H1 (cell line): Measurements from ENCODE around the gene DENND4A. TPM values are rescaled to one million over a fixed set of nuclear protein-coding genes. Genes with fewer than 3 reads are reported as not detected.

Experiments used
- CTCF ChIA-PET: fragments of 300-600 bp; sonication (Branson Sonifier 250); formaldehyde crosslinking; loops from one replicate; lab custom pipeline; 2021; ENCODE audit not compliant: partially characterized antibody; lab: Charles Lee
- POLR2A ChIA-PET: fragments of 300-600 bp; sonication (Branson Sonifier 250); formaldehyde crosslinking; loops from one replicate; lab custom pipeline; 2021; ENCODE audit warnings: inconsistent platforms; ENCODE audit not compliant: partially characterized antibody; lab: Charles Lee
- DNase-seq, 2 experiments: peaks; one replicate each; pipeline versions ENCODE4 v3.0.0 to v3.0.0-alpha.2; 2010 to 2022; ENCODE audit warnings: low spot score in 2 of 2, low read depth in 1 of 2, mixed read lengths in 1 of 2
- FAIRE-seq: peaks from 2 replicates; lab custom pipeline; 2011; peaks lifted over from hg19 to GRCh38; lab: Jason Lieb, UNC
- H2AFZ ChIP-seq: 2 replicates; pipeline ENCODE4 v1.8.1; 2012; ENCODE audit warnings: low read length, inconsistent platforms
- H2AK5ac ChIP-seq: 2 replicates; pipeline ENCODE4 v1.6.1; 2013; ENCODE audit warnings: low read depth, low read length
- H2BK120ac ChIP-seq: replicated peaks from 2 replicates; pipeline ENCODE3; 2013; ENCODE audit warnings: low read depth, low read length, inconsistent platforms
- H2BK12ac ChIP-seq: 2 replicates; pipeline ENCODE4 v1.6.1; 2013; ENCODE audit warnings: low read depth, low read length
- H2BK15ac ChIP-seq: 2 replicates; pipeline ENCODE4 v1.6.1; 2013; ENCODE audit warnings: low read length
- H2BK20ac ChIP-seq: 2 replicates; pipeline ENCODE4 v1.6.1; 2013; ENCODE audit warnings: low read length
- H2BK5ac ChIP-seq: 2 replicates; pipeline ENCODE4 v1.6.1; 2013; ENCODE audit warnings: low read depth, low read length
- H3K14ac ChIP-seq: 2 replicates; pipeline ENCODE4 v1.6.1; 2013; ENCODE audit warnings: inconsistent platforms; ENCODE audit not compliant: insufficient read length
- H3K18ac ChIP-seq: 2 replicates; pipeline ENCODE4 v1.6.1; 2013; ENCODE audit warnings: low read length; ENCODE audit errors: extremely low read depth
- H3K23ac ChIP-seq: 2 replicates; pipeline ENCODE4 v1.6.1; 2013; ENCODE audit warnings: inconsistent platforms; ENCODE audit not compliant: insufficient read length
- H3K23me2 ChIP-seq: 2 replicates; pipeline ENCODE4 v1.6.1; 2013; ENCODE audit warnings: low read depth, low read length
- H3K27ac ChIP-seq: 2 replicates; pipeline ENCODE4 v1.6.1; 2011; ENCODE audit warnings: low read depth, low read length, inconsistent platforms
- H3K27me3 ChIP-seq, 4 experiments: replicated peaks in 1 of 4; 1 replicate in 1 of 4; 2 replicates in 3 of 4; pipeline versions ENCODE4 v1.6.1 to v1.8.1; 2011 to 2013; ENCODE audit warnings: low read length in 3 of 4, mild to moderate bottlenecking in 3 of 4, inconsistent platforms in 2 of 4, mixed read lengths in 2 of 4, moderate library complexity in 1 of 4; ENCODE audit not compliant: control insufficient read depth in 3 of 4, insufficient read depth in 3 of 4; ENCODE audit errors: extremely low read depth in 1 of 4
- H3K36me3 ChIP-seq, 4 experiments: 2 replicates each; pipeline versions ENCODE4 v1.6.1 to v1.8.1; 2011 to 2013; ENCODE audit warnings: mild to moderate bottlenecking in 4 of 4, low read length in 3 of 4, moderate library complexity in 2 of 4, control low read depth in 1 of 4, inconsistent platforms in 1 of 4; ENCODE audit not compliant: insufficient read depth in 4 of 4, control insufficient read depth in 2 of 4
- H3K4ac ChIP-seq: replicated peaks from 2 replicates; pipeline ENCODE3; 2013; ENCODE audit warnings: low read length, low read depth, mixed read lengths, inconsistent platforms; ENCODE audit not compliant: insufficient read length
- H3K4me1 ChIP-seq, 4 experiments: replicated peaks in 1 of 4; 1 replicate in 1 of 4; 2 replicates in 3 of 4; pipeline versions ENCODE4 v1.6.1 to v1.8.1; 2011 to 2013; ENCODE audit warnings: low read length in 3 of 4, inconsistent platforms in 2 of 4, mixed read lengths in 1 of 4; ENCODE audit not compliant: insufficient read depth in 4 of 4, control insufficient read depth in 3 of 4
- H3K4me2 ChIP-seq, 2 experiments: 2 replicates each; pipeline versions ENCODE4 v1.6.1 to v1.8.1; 2011 to 2013; ENCODE audit warnings: low read depth in 2 of 2, low read length in 2 of 2, control low read depth in 1 of 2, inconsistent platforms in 1 of 2, mild to moderate bottlenecking in 1 of 2; ENCODE audit not compliant: insufficient read depth in 1 of 2
- H3K4me3 ChIP-seq, 4 experiments: fragments of 200-600, 300-600 bp in 1 of 4; sonication (generic), shearing (Covaris generic), sonication (Bioruptor Twin) in 1 of 4; 2 replicates each; pipeline versions ENCODE4 v1.5.1 to v1.8.1; 2011 to 2016; ENCODE audit warnings: low read length in 4 of 4, low read depth in 3 of 4, control low read depth in 2 of 4, inconsistent platforms in 2 of 4, mild to moderate bottlenecking in 2 of 4, mixed read lengths in 1 of 4, moderate library complexity in 1 of 4; ENCODE audit not compliant: insufficient read depth in 2 of 4; ENCODE audit errors: extremely low read depth in 1 of 4
- H3K56ac ChIP-seq: replicated peaks from 2 replicates; pipeline ENCODE3; 2013; ENCODE audit warnings: low read depth, mild to moderate bottlenecking, mixed read lengths, low read length, inconsistent platforms; ENCODE audit not compliant: insufficient read length
- H3K79me1 ChIP-seq: 2 replicates; pipeline ENCODE4 v1.6.1; 2013; ENCODE audit warnings: low read depth, low read length, control low read depth
- H3K79me2 ChIP-seq, 2 experiments: 2 replicates each; pipeline versions ENCODE4 v1.6.1 to v1.8.1; 2012 to 2013; ENCODE audit warnings: low read length in 2 of 2, mild to moderate bottlenecking in 2 of 2, inconsistent platforms in 1 of 2; ENCODE audit not compliant: insufficient read depth in 2 of 2, control insufficient read depth in 1 of 2
- H3K9ac ChIP-seq, 4 experiments: replicated peaks in 1 of 4; 1 replicate in 1 of 4; 2 replicates in 3 of 4; pipeline versions ENCODE4 v1.6.1 to v1.8.1; 2011 to 2013; ENCODE audit warnings: low read depth in 3 of 4, low read length in 3 of 4, control low read depth in 2 of 4, mild to moderate bottlenecking in 2 of 4, moderate library complexity in 2 of 4, inconsistent platforms in 1 of 4; ENCODE audit errors: extremely low read depth in 1 of 4
- H3K9me3 ChIP-seq, 2 experiments: 2 replicates each; pipeline versions ENCODE4 v1.6.1 to v1.8.1; 2012 to 2013; ENCODE audit warnings: mild to moderate bottlenecking in 2 of 2, moderate library complexity in 2 of 2, control low read depth in 1 of 2, inconsistent platforms in 1 of 2, low read depth in 1 of 2, low read length in 1 of 2, mixed read lengths in 1 of 2; ENCODE audit not compliant: insufficient read depth in 2 of 2
- H4K20me1 ChIP-seq, 2 experiments: replicated peaks in 1 of 2; 2 replicates each; pipeline versions ENCODE3 to v1.8.1; 2011 to 2013; ENCODE audit warnings: inconsistent platforms in 2 of 2, low read length in 2 of 2, mild to moderate bottlenecking in 1 of 2; ENCODE audit not compliant: insufficient read depth in 2 of 2, control insufficient read depth in 1 of 2
- H4K5ac ChIP-seq: 2 replicates; pipeline ENCODE4 v1.6.1; 2013; ENCODE audit warnings: low read length, low read depth, mixed read lengths, inconsistent platforms; ENCODE audit not compliant: insufficient read length
- H4K8ac ChIP-seq: 2 replicates; pipeline ENCODE4 v1.8.0; 2013; ENCODE audit warnings: mild to moderate bottlenecking, moderate library complexity, low read length, inconsistent platforms; ENCODE audit not compliant: insufficient read depth; ENCODE audit errors: extremely low read depth
- H4K91ac ChIP-seq: replicated peaks from 2 replicates; pipeline ENCODE3; 2013; ENCODE audit warnings: low read length, mixed read lengths, inconsistent platforms; ENCODE audit not compliant: insufficient read length
- YY1 ChIP-seq: IDR thresholded peaks from 2 replicates; pipeline ENCODE4 v1.6.1; 2011; ENCODE audit warnings: low read depth, mild to moderate bottlenecking, low read length
- WGBS, 2 experiments: shearing (Covaris generic) in 1 of 2; methylation state at CpG; one replicate each; pipeline versions ENCODE4 v1.1.6 to v1.1.7; 2013 to 2015; ENCODE audit warnings: low lambda C conversion rate in 2 of 2, mixed read lengths in 2 of 2, inconsistent platforms in 1 of 2, low coverage in 1 of 2, missing lambda C conversion rate in 1 of 2; ENCODE audit not compliant: insufficient replicate concordance in 2 of 2, insufficient coverage in 1 of 2, insufficient read length in 1 of 2; ENCODE audit errors: extremely low coverage in 1 of 2, missing lambda C conversion rate in 1 of 2; 5-methylcytosine and 5-hydroxymethylcytosine counted together
- polyA plus RNA-seq, 7 experiments: library from polyadenylated mRNA; depleted of rRNA in 3 of 7; stranded (reverse) in 5 of 7; unstranded in 2 of 7; fragments of >200 nt in 5 of 7; fragments of 200-250 nt in 2 of 7; gene quantifications; 1 replicate in 5 of 7; 2 replicates in 1 of 7; 4 replicates in 1 of 7; pipeline versions ENCODE4 v1.2.1 to v1.2.3, GENCODE V29; 2011 to 2013; ENCODE audit warnings: missing spikeins in 2 of 7, mixed read lengths in 2 of 7
- total RNA-seq: library from RNA; stranded (reverse); fragmentation: NEBNext Ultra II Directional; extraction: Animal tissue kit (Norgen Biotek cat#: 25700); gene quantifications from 2 replicates; pipeline ENCODE4 v1.2.1, GENCODE V29; 2021

The DENND4A gene
- total and polyA plus RNA-seq, 2 of the 8 experiments (the other 6 are each of a cell fraction or from before 2014, with no cell fraction given): 1.3 to 4.7 TPM

DNA sequence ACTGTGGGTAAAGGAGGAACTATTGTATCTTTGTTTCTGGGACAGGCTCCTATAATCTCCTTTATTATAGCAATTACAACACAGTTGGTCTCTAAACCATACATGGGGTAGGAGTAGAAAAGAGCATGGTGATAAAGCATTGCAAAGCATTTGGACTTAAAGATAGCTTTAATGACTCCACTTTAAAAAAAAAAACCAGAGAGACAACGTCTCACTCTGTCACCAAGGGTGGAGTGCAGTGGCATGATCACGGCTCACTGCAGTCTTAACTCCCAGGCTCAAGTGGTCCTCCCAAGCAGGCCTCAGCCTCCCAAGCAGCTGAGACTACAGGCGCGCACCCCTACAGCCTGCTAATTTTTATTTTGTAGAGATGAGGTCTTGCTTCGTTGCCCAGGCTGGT is 68.2 kb downstream of the DENND4A start:
- H3K23me2 ChIP-seq: no peaks in the 10 kb centered on the region
- no peaks in the 10 kb centered on the region for H4K20me1 ChIP-seq
- H2AK5ac ChIP-seq: no peak overlapping the region
- H2BK12ac ChIP-seq: no peak overlapping the region
- no peak overlapping the region for H2BK120ac ChIP-seq
- no peak overlapping the region for H4K91ac ChIP-seq
- DNase-seq (no peak), FAIRE-seq (no peak)
- no peak overlapping the region for H3K14ac ChIP-seq
- H2BK15ac ChIP-seq: no peak overlapping the region
- H4K5ac ChIP-seq: no peak overlapping the region
- no peaks in the 10 kb centered on the region for H3K9me3 ChIP-seq
- H3K23ac ChIP-seq: no peak overlapping the region
- no peak overlapping the region for H3K4me2 ChIP-seq
- H3K9ac ChIP-seq: no peak overlapping the region
- ChIA-PET CTCF (no interaction called here), POLR2A (interaction anchor here (0.7 kb wide), 1 partner anchor 79 kb away, joined by 4 read pairs; no protein-coding TSS in a partner anchor)
- no peak overlapping the region for H2BK5ac ChIP-seq
- H3K4ac ChIP-seq: no peak overlapping the region
- H4K8ac ChIP-seq: no peak overlapping the region
- no peaks in the 10 kb centered on the region for H3K36me3 ChIP-seq
- H3K4me1 ChIP-seq: no peaks in the 10 kb centered on the region
- H2AFZ ChIP-seq: no peak overlapping the region; the same call in 1 of the 2 replicates
- no peak overlapping the region for H3K56ac ChIP-seq
- no peak overlapping the region for H3K27ac ChIP-seq
- H3K79me1 ChIP-seq: no peaks in the 10 kb centered on the region
- no peaks in the 10 kb centered on the region for H3K79me2 ChIP-seq
- 86% methylated on average over 5 of the region's 5 CpGs; no CpG with 5 or more reads in 1 of the 2 experiments for WGBS, 2 experiments
- H3K27me3 ChIP-seq: no peaks in the 10 kb centered on the region
- H2BK20ac ChIP-seq: no peak overlapping the region
- no peak overlapping the region for H3K18ac ChIP-seq
- H3K4me3 ChIP-seq: no peak overlapping the region
- no peak for TF ChIP-seq YY1
